HCT116 (cell line): ENCODE data around the gene TXN.

Experiments used
- CTCF ChIP-seq, 3 experiments: fragments of 200-600 bp in 1 of 3; sonication (generic) in 1 of 3; IDR thresholded peaks in 2 of 3; conservative IDR thresholded peaks in 1 of 3; 2 replicates each; pipeline ENCODE4 v1.5.1; 2012 to 2017; ENCODE audit warnings: low read depth in 2 of 3, low read length in 2 of 3, antibody characterized with exemption in 1 of 3, borderline replicate concordance in 1 of 3, control low read depth in 1 of 3, mild to moderate bottlenecking in 1 of 3, mixed read lengths in 1 of 3, mixed run types in 1 of 3, moderate library complexity in 1 of 3; ENCODE audit not compliant: insufficient read depth in 1 of 3
- EGR1 ChIP-seq: IDR thresholded peaks from 2 replicates; pipeline ENCODE4 v1.6.1; 2012; ENCODE audit warnings: low read depth
- EZH2phosphoT487 ChIP-seq: fragments of 200-600 bp; IDR thresholded peaks from 2 replicates; pipeline ENCODE4 v1.6.1; 2018; ENCODE audit warnings: antibody characterized with exemption, borderline replicate concordance
- POLR2AphosphoS5 ChIP-seq: IDR thresholded peaks from 2 replicates; pipeline ENCODE4 v1.6.1; 2011; ENCODE audit warnings: mild to moderate bottlenecking, low read depth, low read length, moderate library complexity
- SP1 ChIP-seq: IDR thresholded peaks from 2 replicates; pipeline ENCODE4 v1.6.1; 2012; ENCODE audit warnings: low read depth
- YY1 ChIP-seq: IDR thresholded peaks from 2 replicates; pipeline ENCODE4 v1.6.1; 2011; ENCODE audit warnings: low read length, low read depth, moderate library complexity, mild to moderate bottlenecking; ENCODE audit not compliant: insufficient replicate concordance; ENCODE audit errors: extremely low read depth

DNA sequence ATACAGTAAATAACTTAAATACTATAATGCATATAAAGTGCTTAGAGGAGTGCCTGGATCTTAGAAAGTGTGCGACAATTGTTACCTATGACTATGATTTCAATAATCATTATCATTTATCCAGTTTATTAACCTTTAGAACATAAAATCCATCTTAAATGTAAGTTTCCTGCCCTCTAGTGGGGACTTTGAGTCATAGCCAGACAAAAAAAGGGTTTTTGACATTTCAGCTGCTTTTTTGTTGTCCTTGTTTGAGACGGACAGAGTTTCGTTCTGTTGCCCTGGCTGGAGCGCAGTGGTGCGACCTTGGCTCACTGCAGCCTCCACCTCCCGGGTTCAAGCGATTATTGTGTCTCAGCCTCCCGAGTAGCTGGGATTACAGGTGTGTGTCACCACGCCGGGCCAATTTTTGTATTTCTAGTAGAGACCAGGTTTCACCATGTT is 38.6 kb downstream of the TXN start:
- TF ChIP-seq POLR2AphosphoS5 (no peak), EZH2phosphoT487 (no peak), SP1 (no peak), EGR1 (no peak), CTCF (IDR thresholded peaks at IDR 0.05 in 2 of 3, conservative IDR thresholded peaks at IDR 0.05 in 1 of 3; ENCODE audit: borderline replicate concordance in 1 of 3, insufficient read depth in 1 of 3, low read depth in 2 of 3, low read length in 2 of 3) (peak; percentile 67 to 77 (median 69)), YY1 (no peak)
